Adrenal gland (tissue), 12 donors: ENCODE data around the gene DNM1. TPM values are rescaled to one million over a fixed set of nuclear protein-coding genes. Genes with fewer than 3 reads are reported as not detected.

ENCODE experiments used
- DNase-seq, 7 donors: peaks; one replicate each; pipeline ENCODE4 v3.0.0-alpha.2; 2019 to 2020
- H3K27ac ChIP-seq, 5 donors: fragments of 200-600 bp; sonication (generic) in 4 of 5; 1 replicate in 3 of 5; 2 replicates in 2 of 5; pipeline versions ENCODE4 v1.5.1 to v1.8.0; 2016 to 2020; ENCODE audit warnings: mild to moderate bottlenecking in 1 of 5
- H3K27me3 ChIP-seq: fragments of 200-600 bp; 2 replicates; pipeline ENCODE4 v1.8.0; 2021
- H3K36me3 ChIP-seq, 2 donors: fragments of 200-600 bp; replicated peaks in 1 of 2; 1 replicate in 1 of 2; 2 replicates in 1 of 2; pipeline versions ENCODE4 v1.5.1 to v1.8.0; 2018 to 2022
- H3K4me1 ChIP-seq, 2 donors: fragments of 200-600 bp; replicated peaks in 1 of 2; 1 replicate in 1 of 2; 2 replicates in 1 of 2; pipeline versions ENCODE4 v1.5.1 to v1.8.0; 2018 to 2021
- H3K4me3 ChIP-seq, 4 donors: fragments of 200-600 bp; sonication (generic) in 3 of 4; one replicate each; pipeline ENCODE4 v1.5.1; 2016 to 2018
- H3K9me3 ChIP-seq, 3 donors: fragments of 200-600 bp; sonication (generic) in 1 of 3; replicated peaks in 1 of 3; 1 replicate in 2 of 3; 2 replicates in 1 of 3; pipeline versions ENCODE4 v1.5.1 to v1.8.0; 2016 to 2021
- POLR2A ChIP-seq, 2 donors: fragments of 450-650 bp; IDR thresholded peaks; one replicate each; pipeline ENCODE4 v1.6.1; 2017; ENCODE audit warnings: antibody characterized with exemption in 2 of 2, mild to moderate bottlenecking in 2 of 2, moderate library complexity in 1 of 2
- WGBS, 4 donors: extraction: QIAGEN DNeasy Blood & Tissue Kit in 2 of 4; methylation state at CpG; one replicate each; pipeline versions ENCODE4 v1.1.5 to v1.1.7; 2013 to 2017; 5-methylcytosine and 5-hydroxymethylcytosine counted together
- intact Hi-C, 2 donors: fragments of 100-400 bp; cut with DNase I; formaldehyde crosslinking; loops; one replicate each; pipeline versions ENCODE4 v1.14.1 to v1.15.0; 2022 to 2023
- polyA plus RNA-seq, 3 donors: library from polyadenylated mRNA; stranded (reverse); fragments of 200-250 nt in 2 of 3; fragments of 350-450 nt in 1 of 3; fragmentation: Illumina TruSeq in 1 of 3; extraction: RNeasy Lipid Tissue Mini Kit (QIAGEN cat#74804) in 1 of 3; gene quantifications; one replicate each; pipeline ENCODE4 v1.2.3, GENCODE V29; 2013 to 2014
- total RNA-seq, 9 donors: library from RNA; depleted of rRNA in 4 of 9; stranded (reverse); fragments of >200 nt in 4 of 9; fragments of 120-200 nt in 1 of 9; fragmentation: NEBNext Ultra II Directional in 1 of 9; extraction: Animal tissue kit (Norgen Biotek cat#: 25700) in 1 of 9; gene quantifications; one replicate each; pipeline versions ENCODE4 v1.1.0 to v1.2.4, GENCODE V29; 2013 to 2023
- TF ChIP-seq, protein P1 (sequence below), 6 experiments: fragments of 450-650 bp in 4 of 6; fragments of 200-600 bp in 2 of 6; sonication (generic) in 1 of 6; IDR thresholded peaks; 1 replicate in 5 of 6; 2 replicates in 1 of 6; pipeline versions ENCODE4 v1.5.1 to v1.8.0; 2016 to 2021; ENCODE audit warnings: antibody characterized with exemption in 6 of 6, mild to moderate bottlenecking in 2 of 6, moderate library complexity in 1 of 6
- donor health status: healthy with polysubstance abuse.
- donor health status: Bipolar disorder and iron deficiency.
- donor health status: DM: yes; HTN: yes; CAD: no.
- donor health status: DM: no; HTN: no; CAD: no.
- donor health status: DM: no; HTN: no; CAD: no.
- donor health status: DM: yes; HTN: yes; CAD: no.

DNM1 gene
- total and polyA plus RNA-seq, 12 donors: 2.4 to 44.3 (median 12.2) TPM

DNA sequence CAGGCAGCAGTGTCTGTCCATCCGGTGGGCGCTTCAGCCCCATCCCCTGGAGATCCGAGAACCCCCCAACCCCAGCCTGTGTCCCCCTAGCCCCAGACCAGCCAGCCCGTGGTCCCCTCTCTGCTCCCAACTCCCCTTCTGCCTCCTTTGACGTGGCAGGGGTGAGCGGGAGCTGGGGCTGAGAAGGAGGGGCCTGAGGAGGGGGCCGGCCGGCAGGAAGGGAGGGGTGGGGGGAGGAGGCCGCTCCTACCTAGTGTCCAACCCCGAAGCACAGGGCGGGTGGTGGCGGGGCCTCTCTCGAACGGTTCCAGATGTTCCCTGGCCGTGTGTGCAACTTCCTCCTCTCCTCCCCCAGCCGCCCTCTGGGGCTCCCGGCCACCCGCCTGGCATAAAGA lies 41.7 kb downstream of the DNM1 start:
- DNase-seq: peak in 5 of 7 donors; percentile 35 to 74 (median 60)
- peak overlapping the region in 1 of 5 donors; percentile 62 for H3K27ac ChIP-seq
- no peaks in the 10 kb centered on the region for H3K36me3 ChIP-seq
- WGBS, 4 donors: 30 to 50% (median 41%) methylated on average over 1 to 18 of the region's 18 CpGs
- TF ChIP-seq, protein P1, sequence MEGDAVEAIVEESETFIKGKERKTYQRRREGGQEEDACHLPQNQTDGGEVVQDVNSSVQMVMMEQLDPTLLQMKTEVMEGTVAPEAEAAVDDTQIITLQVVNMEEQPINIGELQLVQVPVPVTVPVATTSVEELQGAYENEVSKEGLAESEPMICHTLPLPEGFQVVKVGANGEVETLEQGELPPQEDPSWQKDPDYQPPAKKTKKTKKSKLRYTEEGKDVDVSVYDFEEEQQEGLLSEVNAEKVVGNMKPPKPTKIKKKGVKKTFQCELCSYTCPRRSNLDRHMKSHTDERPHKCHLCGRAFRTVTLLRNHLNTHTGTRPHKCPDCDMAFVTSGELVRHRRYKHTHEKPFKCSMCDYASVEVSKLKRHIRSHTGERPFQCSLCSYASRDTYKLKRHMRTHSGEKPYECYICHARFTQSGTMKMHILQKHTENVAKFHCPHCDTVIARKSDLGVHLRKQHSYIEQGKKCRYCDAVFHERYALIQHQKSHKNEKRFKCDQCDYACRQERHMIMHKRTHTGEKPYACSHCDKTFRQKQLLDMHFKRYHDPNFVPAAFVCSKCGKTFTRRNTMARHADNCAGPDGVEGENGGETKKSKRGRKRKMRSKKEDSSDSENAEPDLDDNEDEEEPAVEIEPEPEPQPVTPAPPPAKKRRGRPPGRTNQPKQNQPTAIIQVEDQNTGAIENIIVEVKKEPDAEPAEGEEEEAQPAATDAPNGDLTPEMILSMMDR (IDR thresholded peaks at IDR 0.05): no peak
- TF ChIP-seq POLR2A (IDR thresholded peaks at IDR 0.05): no peak
- no peaks in the 10 kb centered on the region for H3K27me3 ChIP-seq
- peaks cover 0 to 12% of the 10 kb centered on the region in 2 donors for H3K4me1 ChIP-seq
- H3K9me3 ChIP-seq: no peaks in the 10 kb centered on the region
- H3K4me3 ChIP-seq: peak overlapping the region in 1 of 4 donors; percentile 23
- intact Hi-C loops: no loop called here

DNA sequence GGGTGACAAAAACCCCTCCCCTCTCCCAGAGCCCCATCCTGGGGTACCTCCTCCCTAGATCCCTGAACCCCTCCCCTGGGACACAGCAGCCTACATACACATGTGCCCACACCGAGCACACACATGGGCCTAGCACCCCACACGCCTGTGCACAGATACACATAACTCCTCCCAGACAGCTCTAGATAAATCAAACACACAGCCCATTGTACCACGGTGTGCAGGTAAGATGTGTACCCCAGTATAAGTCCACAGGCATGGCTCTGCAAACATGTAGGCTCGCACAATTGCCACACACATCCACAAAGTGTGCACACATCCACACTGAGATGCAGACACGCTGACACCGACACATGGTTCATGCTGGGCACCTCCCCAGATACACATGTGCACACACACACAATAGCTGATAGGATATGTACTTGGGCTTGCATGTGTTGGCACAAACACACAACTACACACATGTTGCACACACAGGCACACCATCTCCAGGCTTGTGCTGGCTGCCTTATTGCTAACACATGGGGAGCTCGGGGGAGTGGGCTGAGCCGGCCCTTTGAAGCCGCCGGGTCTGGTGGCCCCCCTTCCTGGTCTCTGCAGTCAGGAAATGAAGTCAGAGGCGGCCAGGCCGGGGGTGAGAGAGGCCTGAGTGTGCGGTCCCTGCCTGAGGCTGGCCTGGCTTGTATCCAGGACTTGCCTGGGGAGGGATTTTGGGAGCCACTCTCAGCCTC lies 42.4 kb downstream of the DNM1 start:
- peak overlapping the region in 1 of 5 donors; percentile 61 for H3K27ac ChIP-seq
- H3K27me3 ChIP-seq: no peaks in the 10 kb centered on the region
- H3K9me3 ChIP-seq: no peaks in the 10 kb centered on the region
- peaks cover under 1 to 13% of the 10 kb centered on the region in 2 donors for H3K4me1 ChIP-seq
- peak overlapping the region in 1 of 4 donors; percentile 23 for H3K4me3 ChIP-seq
- no peaks in the 10 kb centered on the region for H3K36me3 ChIP-seq
- 33 to 57% (median 54%) methylated on average over 9 to 13 of the region's 13 CpGs for WGBS, 4 donors
- no peak for TF ChIP-seq POLR2A (IDR thresholded peaks at IDR 0.05)
- TF ChIP-seq, protein P1 (IDR thresholded peaks at IDR 0.05): no peak
- intact Hi-C loops: no loop called here
- DNase-seq: peak in 2 of 7 donors; percentile 19 to 60

DNA sequence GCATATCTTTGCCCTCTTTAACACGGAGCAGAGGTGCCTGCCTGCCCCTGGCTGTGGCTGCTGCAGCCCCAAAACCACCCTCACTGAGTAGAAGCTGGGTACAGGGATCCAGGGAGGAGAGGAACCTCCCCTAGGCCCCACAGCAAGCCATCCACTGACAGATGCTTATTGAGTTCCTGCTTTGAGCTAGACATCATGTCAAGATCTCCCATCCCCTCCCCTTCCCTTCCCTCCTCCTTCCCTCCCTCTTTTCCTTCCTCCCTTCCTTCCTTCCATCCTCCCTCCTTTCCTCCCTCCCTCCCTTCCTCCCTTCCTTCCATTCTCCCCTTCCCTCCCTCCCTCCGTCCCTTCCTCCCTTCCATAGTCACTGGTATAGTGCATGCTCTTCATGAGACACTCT lies 43.3 kb downstream of the DNM1 start:
- peaks cover 7 to 21% of the 10 kb centered on the region in 2 donors for H3K4me1 ChIP-seq
- no peak for DNase-seq
- H3K27ac ChIP-seq: peak overlapping the region in 1 of 5 donors; percentile 61
- no peaks in the 10 kb centered on the region for H3K36me3 ChIP-seq
- TF ChIP-seq, protein P1 (IDR thresholded peaks at IDR 0.05): no peak
- no peak for TF ChIP-seq POLR2A (IDR thresholded peaks at IDR 0.05)
- H3K9me3 ChIP-seq: no peaks in the 10 kb centered on the region
- intact Hi-C loops: no loop called here
- 59 to 100% (median 68%) methylated on average over 1 to 2 of the region's 2 CpGs for WGBS, 4 donors
- no peaks in the 10 kb centered on the region for H3K27me3 ChIP-seq
- no peak overlapping the region for H3K4me3 ChIP-seq

DNA sequence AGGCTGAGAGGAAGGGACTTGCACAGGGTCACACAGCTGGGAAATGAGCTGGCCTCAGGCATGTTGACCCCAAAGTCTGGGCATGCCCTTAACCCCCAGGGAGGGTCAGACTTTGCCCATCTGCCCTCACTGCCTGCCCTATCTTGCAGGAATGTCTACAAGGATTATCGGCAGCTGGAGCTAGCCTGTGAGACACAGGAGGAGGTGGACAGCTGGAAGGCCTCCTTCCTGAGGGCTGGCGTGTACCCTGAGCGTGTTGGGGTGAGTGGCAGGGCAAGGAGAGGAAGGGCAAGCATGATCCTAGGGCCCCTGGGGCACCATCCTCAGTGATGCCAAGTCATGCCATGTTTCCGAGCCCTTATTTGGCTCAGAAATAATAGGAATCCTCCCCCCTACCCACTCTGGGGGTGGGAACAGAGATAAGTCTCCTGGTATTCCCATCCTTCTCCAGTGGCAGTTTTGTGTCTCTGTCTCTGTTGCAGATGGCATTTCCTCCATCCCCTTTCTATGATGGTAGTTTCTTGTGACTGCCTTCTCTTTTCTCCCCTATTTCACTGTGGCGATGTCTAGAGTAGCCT lies 44.1 kb downstream of the DNM1 start:
- Histone ChIP-seq H3K36me3 (no peaks in the 10 kb centered on the region), H3K27ac (no peak overlapping the region), H3K27me3 (no peaks in the 10 kb centered on the region), H3K4me1 (peaks cover 7 to 21% of the 10 kb centered on the region in 2 donors), H3K4me3 (no peak overlapping the region), H3K9me3 (no peaks in the 10 kb centered on the region)
- 87 to 100% (median 93%) methylated on average over 2 to 5 of the region's 5 CpGs for WGBS, 4 donors
- TF ChIP-seq POLR2A (IDR thresholded peaks at IDR 0.05): no peak
- TF ChIP-seq, protein P1 (IDR thresholded peaks at IDR 0.05): no peak
- no peak for DNase-seq
- intact Hi-C loops: no loop called here
